Prostate gland (tissue), 2 donors: ENCODE results near the gene KLRF2.

Experiments
- CTCF ChIP-seq, 4 experiments: fragments of 200-600 bp in 2 of 4; fragments of 450-650 bp in 2 of 4; sonication (generic) in 2 of 4; IDR thresholded peaks; 1 replicate in 3 of 4; 2 replicates in 1 of 4; pipeline ENCODE4 v1.5.1; 2016 to 2019; ENCODE audit warnings: antibody characterized with exemption in 4 of 4, mild to moderate bottlenecking in 2 of 4, moderate library complexity in 2 of 4
- POLR2A ChIP-seq: fragments of 450-650 bp; IDR thresholded peaks from one replicate; pipeline ENCODE4 v1.6.1; 2016; ENCODE audit warnings: antibody characterized with exemption, mild to moderate bottlenecking

DNA sequence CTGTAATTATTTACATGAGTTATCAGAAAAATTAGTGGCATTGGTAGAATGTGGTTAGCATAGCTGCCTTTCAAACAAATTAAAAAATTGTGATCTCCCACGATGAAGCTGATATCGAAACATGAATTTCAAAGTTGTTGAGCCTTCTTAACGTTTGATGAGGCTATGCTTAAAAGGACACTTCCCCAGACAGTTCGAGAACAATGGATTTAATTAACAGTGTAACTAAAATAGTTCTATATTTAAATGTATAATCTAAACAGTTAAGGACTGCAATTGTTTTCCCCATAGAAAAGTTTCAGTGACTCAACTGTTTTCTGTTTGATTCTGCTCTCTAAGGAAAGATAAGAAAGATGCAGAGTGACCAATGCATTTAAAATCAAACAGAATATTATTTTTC is 13.8 kb upstream of the KLRF2 start:
- TF ChIP-seq POLR2A (no peak), CTCF (IDR thresholded peaks at IDR 0.05) (no peak)
